IPS-18c (cell line): ENCODE data around the gene CTNNA3.

Experiments
- H3K4me3 ChIP-seq: 2 replicates; pipeline ENCODE4 v1.7.0; 2013; ENCODE audit warnings: low read depth, mild to moderate bottlenecking, low read length, moderate library complexity; ENCODE audit not compliant: insufficient read depth
- H3K9me3 ChIP-seq: one replicate; pipeline ENCODE4 v1.6.1; 2013; ENCODE audit warnings: mild to moderate bottlenecking, low read length, moderate library complexity; ENCODE audit not compliant: control insufficient read depth, insufficient read depth

The CTNNA3 gene

DNA sequence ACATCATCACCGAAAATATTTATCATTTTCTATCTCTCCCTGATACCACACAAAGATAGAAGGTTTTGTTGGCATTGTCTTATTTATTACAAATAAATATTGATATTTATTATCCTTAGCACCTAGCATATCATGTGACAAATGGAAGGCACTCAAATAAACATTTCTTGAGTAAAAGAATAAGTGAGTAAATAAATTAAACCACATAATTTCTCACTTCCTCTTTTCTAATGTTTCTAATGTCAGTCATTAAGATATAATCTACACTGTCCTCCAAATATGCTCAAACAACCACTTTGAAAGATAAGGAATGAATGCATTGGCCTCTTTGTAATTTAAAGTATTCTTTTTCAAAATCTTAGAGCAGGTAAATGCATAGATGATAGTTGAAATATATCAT is 1797.9 kb downstream of the CTNNA3 start:
- Histone ChIP-seq H3K9me3 (no peaks in the 10 kb centered on the region), H3K4me3 (no peak overlapping the region)

- Histone ChIP-seq H3K4me3 (no peak overlapping the region), H3K9me3 (no peaks in the 10 kb centered on the region)
Measured at GRCh38 chr10:65894961-65895360, 1801.0 kb downstream of the CTNNA3 start.

GRCh38 chr10:65894379-65894778 is 1801.6 kb downstream of the CTNNA3 start:
- H3K9me3 ChIP-seq, result no peaks in the 10 kb centered on the region
- no peak overlapping the region for H3K4me3 ChIP-seq

DNA sequence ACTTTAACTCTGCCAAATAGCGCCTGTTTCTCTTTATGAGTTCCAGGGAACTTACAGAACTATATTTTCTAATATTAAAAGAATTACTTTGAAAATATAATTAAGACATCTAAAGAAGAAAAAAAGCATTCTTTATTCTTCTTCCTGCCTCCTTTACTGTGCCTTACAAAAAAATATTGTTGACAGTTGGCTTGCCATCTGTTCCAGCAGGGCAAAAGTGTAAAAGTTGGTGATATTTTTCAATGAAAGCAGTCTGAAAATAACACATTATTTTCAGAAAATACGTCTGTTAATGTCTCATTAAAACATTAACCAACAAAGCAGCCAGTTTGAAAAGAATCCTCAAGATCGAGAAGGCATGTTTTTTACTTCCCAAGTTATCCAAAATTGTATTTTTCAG is 1802.3 kb downstream of the CTNNA3 start:
- Histone ChIP-seq H3K9me3 (no peaks in the 10 kb centered on the region), H3K4me3 (no peak overlapping the region)

GRCh38 chr10:65892284-65892683 is 1803.7 kb downstream of the CTNNA3 start:
- no peak overlapping the region for H3K4me3 ChIP-seq
- H3K9me3 ChIP-seq, result no peaks in the 10 kb centered on the region

GRCh38 chr10:65891073-65891981 is 1804.7 kb downstream of the CTNNA3 start:
- Histone ChIP-seq H3K4me3 (no peak overlapping the region), H3K9me3 (no peaks in the 10 kb centered on the region)

- Histone ChIP-seq H3K4me3 (no peak overlapping the region), H3K9me3 (no peaks in the 10 kb centered on the region)
Measured at GRCh38 chr10:65864529-65864928, 1831.5 kb downstream of the CTNNA3 start.

DNA sequence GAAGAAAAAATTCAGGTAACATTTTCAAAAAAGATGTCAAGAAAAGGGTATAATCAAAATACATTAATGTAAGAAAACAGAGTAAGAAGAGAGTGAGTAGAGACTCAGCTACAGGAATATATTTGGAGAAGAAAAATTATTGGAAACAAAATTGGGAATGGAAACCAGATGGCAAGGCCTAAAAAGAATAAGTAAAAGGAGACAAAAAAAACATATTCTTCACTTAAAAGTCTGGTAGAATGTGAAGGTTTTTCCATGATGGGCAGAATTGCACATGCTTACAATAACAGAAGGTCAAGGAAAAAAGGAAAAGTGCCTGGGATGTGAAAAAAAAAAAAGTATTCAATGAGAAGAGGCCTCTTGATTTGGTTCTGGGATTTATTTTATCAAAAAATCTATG is 1832.0 kb downstream of the CTNNA3 start:
- H3K9me3 ChIP-seq, result no peaks in the 10 kb centered on the region
- no peak overlapping the region for H3K4me3 ChIP-seq
